Measurements from ENCODE around the gene UBR1.

Gene UBR1

DNA sequence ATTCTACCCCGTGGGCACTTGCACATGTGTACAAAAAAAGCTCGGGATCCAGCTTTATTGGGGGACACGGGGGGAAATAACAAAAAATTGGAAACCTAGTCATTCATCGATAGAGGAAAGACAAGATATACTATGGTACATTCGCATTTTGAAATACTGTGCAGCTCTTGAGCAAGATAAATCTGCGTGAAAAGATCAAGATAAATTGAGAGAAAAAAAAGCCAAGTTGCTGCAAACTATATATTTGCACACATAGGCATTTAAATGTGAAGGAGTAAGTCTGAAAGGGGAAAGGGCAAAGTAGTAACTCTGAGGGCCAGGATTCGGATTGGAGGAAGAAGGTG, 620 bp upstream of the UBR1 start:
- DNase-seq: no peak

DNA sequence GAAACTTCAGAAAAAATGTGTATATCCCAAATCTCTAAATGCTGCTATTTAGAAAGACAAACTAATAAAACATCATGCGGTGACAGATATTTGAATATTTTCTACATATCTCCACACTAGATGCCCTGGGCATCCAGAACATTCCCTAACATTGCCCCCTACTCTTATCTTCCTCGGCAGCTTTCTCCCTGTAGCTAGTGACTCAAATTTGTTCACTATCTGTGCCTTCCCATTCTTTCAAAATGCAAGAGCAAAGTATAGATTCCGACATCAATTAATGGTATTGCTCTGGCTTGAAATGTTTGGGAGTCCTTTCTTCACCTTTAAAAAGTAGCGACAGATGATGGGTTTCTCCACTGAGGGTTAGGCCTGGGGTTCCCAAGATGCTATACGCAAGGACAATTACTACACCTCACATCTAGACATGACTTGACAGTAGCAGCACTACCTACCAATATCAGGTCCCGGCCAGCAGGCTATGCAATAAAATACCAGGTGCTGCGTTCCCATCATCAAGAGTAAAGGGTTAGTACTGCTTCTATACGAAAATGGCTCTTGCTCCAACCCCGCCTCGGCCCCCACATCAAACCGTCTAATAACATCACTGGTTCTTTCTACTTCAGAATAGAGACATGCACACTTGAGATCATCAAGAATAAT, 631 bp downstream of the UBR1 start:
- DNase-seq: no peak

GRCh38 chr15:43104426-43104825, 1.4 kb downstream of the UBR1 start:
- DNase-seq: no peak

DNA sequence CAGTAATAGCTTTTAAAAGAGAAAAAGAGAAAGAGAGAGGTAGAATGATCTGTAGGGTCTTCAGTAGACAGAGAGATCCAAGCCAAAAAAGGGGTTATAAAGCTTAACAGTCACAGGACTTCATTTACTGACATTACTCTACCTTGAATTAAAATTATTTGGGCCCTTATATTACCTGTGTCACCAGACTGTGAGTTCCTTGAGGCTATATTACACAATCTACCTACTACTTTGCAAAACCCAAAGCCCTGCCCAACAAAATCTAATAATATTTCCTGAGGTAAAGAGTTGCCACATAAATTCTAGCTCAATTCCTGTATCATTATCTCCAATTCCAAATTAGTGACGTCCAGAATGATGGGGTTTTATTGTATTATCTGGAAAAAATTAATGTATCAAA, 1.9 kb downstream of the UBR1 start:
- no peak for DNase-seq

GRCh38 chr15:43102187-43102586, 3.7 kb downstream of the UBR1 start:
- no peak for DNase-seq

DNA sequence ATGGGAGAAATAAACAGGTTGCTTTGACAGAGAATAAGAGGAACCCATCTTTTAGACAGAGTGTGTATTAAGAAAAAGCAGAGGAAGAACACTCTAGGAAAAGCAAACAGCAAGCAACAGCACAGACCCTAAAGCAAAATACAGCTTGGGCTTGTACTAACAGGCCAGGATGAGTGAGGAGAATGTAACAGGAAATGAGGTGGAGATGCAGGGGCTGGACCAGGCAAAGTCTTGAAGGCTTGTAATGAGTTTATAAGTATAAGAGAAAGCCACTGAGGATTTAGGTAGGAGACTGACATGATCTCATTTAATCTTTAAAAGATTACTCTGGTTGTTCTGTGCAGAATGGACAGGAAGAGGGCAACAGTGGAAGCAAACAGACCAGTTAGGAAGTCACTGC, 4.9 kb downstream of the UBR1 start:
- no peak for DNase-seq

- DNase-seq: no peak
Observed at GRCh38 chr15:43099105-43099845, 6.6 kb downstream of the UBR1 start.

DNA sequence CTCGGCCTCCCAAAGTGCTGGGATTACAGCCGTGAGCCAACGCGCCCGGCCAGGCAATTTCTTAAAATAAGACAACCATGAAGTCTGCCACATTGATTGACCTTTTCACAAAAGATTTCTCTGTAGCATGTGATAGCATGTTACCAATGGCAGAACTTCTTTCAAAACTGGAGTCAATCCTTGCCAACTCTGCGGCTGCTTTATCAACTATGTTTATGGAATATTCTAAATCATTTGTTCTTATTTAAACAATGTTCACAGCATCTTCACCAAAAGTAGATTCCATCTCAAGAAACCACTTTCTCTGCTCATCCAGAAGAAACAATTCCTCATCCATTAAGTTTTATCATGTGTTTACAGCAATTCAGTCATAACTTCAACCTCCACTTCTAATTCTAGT, 9.4 kb downstream of the UBR1 start:
- no peak for DNase-seq

DNA sequence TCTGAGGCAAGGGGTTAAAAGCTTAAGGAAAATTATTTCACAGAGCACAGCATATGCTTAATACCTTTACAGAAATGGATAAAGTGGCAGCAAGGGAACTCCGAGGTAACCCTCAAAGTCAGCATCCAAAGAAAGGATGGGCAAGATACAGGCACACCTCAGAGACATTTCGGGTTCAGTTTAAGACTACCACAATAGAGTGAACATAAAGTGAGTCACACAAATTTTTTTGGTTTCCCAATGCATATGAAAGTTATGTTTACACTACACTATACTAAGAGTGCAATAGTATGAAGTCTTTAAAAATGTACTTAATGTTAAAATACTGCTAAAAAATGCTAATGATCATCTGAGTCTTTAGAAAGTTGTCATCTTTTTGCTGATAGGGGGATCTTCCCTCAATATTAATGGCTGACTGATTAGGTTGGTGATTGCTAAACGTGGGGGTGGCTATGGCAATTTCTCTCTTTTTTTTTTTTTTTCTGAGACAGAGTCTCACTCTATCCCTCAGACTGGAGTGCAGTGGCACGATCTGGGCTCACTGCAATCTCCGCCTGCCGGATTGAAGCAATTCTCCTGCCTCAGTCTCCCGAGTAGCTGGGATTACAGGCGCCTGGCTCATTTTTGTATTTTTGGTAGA, 10.0 kb downstream of the UBR1 start:
- DNase-seq: no peak

DNA sequence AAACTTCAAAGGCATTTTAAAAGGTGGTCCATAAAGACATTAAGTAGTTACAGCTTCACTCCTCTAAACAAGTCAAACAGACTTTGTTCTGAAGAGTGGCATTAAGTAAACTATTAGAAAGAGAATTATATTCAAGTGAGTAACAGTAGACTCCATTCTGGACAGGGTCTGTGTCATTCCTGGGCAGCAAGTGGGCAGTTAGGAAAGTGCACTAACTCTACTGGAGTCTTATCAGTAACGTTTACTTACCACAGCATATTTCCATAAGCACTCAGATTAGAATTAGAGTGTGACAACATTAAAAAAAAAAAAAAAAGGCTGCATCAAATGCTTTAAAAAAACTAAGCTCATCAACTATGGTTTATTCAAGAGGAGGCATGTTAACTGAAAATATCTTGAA, 10.6 kb downstream of the UBR1 start:
- no peak for DNase-seq

DNA sequence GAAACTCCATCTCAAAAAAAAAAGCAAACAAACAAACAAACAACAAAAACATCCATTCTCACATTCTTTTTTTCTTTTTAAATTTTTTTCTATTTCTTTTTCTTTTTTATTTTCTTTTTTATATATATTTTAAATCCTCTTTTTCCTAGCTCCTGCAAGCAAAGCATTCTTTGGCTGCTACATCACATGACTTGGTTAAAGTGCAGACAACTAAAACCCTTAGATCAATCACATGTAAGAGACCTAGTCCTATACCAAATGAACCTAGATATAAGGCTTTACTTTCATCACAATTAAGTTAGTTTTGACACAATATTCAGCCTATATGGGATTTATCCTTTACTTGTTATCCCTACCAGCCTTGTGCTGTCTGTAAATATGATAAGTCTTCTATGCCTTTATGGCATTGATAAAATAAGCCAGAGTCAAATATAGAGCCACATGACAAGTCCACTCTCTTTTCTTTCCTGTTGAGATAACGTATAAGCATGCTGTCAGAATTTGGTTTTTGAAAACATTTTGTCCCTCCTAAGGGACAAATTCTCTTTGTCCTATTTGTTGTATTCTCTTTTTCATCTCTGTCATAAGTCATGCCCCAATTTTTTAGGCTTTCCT, 11.3 kb downstream of the UBR1 start:
- no peak for DNase-seq

GRCh38 chr15:43093026-43093425, 12.8 kb downstream of the UBR1 start:
- DNase-seq: no peak

DNA sequence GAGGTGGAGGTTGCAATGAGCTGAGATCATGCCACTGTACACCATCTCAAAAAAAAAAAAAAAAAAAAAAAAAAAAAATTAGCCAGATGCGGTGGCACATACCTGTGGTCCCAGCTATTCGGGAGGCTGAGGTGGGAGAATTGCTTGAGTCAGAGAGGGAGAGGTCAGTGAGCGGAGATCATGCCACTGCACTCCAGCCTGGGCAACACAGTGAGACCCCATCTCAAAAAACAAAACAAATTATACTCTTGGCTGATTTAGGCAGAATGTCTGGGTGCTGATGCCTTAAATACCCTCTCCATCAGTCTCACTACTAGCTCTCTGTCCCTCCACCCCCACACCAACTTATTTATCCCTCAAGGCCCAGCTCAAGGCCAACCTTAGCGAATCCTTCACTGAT, 14.0 kb downstream of the UBR1 start:
- DNase-seq: no peak

DNA sequence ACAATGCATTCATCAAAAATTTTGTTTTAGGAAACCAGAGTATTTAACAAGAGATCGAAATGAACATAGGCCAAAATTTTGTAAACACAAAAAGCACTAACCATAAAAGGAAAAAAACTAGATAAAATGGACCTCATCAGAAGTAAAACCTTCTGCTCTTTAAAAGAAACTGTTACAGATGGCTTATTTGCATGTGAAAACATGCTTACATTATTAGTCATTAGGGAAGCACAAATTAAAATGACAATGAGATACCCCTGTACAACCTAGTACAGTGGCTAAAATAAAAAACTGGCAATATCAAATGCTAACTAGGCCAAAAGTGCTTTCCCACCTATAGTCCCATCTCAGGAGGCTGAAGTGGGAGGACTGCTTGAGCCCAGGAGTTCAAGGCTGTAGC, 19.3 kb downstream of the UBR1 start:
- no peak for DNase-seq

GRCh38 chr15:43085921-43086320, 19.9 kb downstream of the UBR1 start:
- no peak for DNase-seq

DNA sequence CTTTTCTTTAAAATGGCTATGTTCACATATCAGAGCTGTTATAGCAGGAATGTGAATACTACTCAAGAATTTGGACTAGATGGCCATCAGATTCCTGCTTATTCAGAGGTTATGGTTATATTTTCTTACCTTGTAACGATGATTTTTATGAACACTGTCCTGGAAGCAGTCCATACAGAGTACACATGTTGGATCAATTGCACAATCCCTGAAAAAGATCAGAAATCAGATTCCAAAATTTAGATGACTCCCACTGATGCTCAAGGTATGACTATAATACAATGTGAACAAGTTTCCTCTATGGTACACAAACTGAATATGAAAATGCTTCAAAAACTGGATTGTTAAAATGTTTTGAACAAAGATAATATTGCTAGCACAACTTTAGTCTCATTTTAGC, 23.3 kb downstream of the UBR1 start:
- DNase-seq: no peak

DNA sequence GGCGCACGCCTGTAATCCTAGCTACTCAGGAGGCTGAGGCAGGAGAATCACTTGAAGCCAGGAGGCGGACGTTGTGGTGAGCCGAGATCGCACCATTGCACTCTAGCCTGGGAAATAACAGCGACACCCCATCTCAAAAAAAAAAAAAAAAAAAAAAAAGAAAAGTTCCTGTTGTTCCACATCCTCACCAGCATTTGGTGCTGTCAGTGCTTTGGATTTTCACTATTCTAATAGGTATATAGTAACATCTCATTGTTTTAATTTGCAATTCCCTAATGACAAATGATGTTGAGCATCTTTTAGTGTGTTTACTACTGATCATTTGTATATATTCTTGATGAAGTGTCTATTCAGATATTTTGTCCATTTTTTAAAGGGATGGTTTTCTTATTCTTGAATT, 24.6 kb downstream of the UBR1 start:
- no peak for DNase-seq

- DNase-seq: no peak
Observed at GRCh38 chr15:43071451-43071850, 34.4 kb downstream of the UBR1 start.

- no peak for DNase-seq
Observed at GRCh38 chr15:43070893-43071292, 34.9 kb downstream of the UBR1 start.

- DNase-seq: no peak
Observed at GRCh38 chr15:43070249-43070648, 35.6 kb downstream of the UBR1 start.

- no peak for DNase-seq
Observed at GRCh38 chr15:43067717-43068461, 37.9 kb downstream of the UBR1 start.

DNA sequence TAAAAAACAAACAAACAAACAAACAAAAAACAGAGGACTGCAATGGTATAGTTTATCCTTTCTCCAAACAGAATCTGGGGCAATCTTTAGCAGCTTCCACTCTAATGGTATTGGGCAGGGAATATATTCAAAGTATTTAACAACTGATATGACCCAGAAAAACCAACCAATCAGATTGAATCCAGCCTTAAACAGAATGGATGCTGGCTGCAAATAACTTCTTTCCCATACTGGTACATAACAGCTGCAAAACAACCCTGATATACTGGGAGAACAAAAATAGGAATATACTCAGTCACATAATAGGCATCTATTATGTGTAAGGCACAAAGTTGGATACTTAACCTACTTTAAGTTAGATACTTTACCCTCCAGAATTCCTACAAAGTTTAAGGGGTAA, 49.1 kb downstream of the UBR1 start:
- no peak for DNase-seq

DNA sequence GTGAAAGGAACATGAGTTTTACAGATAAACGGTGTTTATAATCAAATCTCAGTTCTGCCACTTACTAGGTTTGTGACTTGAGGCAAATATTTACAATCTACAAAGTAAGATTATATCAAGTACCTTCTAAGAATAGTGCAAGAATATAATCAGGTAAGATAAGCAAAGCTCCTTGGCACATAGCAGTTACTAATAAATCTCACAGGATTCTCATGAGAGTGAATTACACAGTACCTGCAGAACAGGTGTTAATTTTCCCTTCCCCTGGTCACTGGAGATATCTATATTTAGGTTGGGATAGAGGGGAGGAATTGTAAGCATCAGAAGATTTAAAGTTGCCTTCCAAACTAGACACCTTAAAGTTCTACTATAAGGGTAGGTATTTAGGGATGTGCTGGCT, 53.0 kb downstream of the UBR1 start:
- no peak for DNase-seq

Measured in NCI-H774 (cell line).